Hepatocyte (in vitro differentiated cells): ENCODE results near the gene APBB2.
"Not testable (repeated sequence)": the region's sequence is repeated elsewhere in the genome, so short reads cannot be mapped to it uniquely, and the experiment has no call there.

ENCODE experiments used
- EZH2 ChIP-seq: fragments of 200-600 bp; sonication (generic); IDR thresholded peaks from 2 replicates; pipeline ENCODE4 v1.6.1; 2016; ENCODE audit warnings: antibody characterized with exemption, mild to moderate bottlenecking, borderline replicate concordance
- TF ChIP-seq, protein P1 (sequence below): fragments of 200-600 bp; sonication (generic); IDR thresholded peaks from 2 replicates; pipeline ENCODE4 v1.5.1; 2016; ENCODE audit warnings: antibody characterized with exemption, mild to moderate bottlenecking; ENCODE audit not compliant: poor library complexity

DNA sequence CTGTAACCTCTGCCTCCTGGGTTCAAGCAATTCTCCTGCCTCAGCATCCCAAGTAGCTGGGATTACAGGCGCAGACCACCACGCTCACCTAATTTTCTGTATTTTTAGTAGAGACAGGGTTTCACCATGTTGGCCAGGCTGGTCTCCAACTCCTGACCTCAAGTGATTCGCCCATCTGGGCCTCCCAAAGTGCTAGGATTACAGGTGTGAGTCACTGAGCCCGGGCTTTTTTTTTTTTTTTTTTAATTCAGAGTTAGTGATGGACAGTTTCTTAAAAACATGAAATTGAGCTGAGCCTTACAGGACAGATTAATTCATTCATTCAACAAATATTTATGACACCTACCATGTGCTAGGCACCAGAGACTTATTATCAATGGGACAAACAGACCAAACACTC lies 313.8 kb downstream of the APBB2 start:
- TF ChIP-seq, protein P1, sequence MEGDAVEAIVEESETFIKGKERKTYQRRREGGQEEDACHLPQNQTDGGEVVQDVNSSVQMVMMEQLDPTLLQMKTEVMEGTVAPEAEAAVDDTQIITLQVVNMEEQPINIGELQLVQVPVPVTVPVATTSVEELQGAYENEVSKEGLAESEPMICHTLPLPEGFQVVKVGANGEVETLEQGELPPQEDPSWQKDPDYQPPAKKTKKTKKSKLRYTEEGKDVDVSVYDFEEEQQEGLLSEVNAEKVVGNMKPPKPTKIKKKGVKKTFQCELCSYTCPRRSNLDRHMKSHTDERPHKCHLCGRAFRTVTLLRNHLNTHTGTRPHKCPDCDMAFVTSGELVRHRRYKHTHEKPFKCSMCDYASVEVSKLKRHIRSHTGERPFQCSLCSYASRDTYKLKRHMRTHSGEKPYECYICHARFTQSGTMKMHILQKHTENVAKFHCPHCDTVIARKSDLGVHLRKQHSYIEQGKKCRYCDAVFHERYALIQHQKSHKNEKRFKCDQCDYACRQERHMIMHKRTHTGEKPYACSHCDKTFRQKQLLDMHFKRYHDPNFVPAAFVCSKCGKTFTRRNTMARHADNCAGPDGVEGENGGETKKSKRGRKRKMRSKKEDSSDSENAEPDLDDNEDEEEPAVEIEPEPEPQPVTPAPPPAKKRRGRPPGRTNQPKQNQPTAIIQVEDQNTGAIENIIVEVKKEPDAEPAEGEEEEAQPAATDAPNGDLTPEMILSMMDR: not testable (repeated sequence)
- not testable (repeated sequence) for TF ChIP-seq EZH2
